A204.1 (cell line): ENCODE results near the gene NHERF1.

Experiments used
- FAIRE-seq: peaks from 2 replicates; lab custom pipeline; 2012; peaks lifted over from hg19 to GRCh38; lab: Jason Lieb, UNC

The NHERF1 gene

GRCh38 chr17:74748529-74749278 is at the start of gene NHERF1:
Gene NHERF1 (plus strand): TSS chr17:74748628. CDS start chr17:74748847, 219 bp downstream.
- no peak for FAIRE-seq

- FAIRE-seq, result no peak
These were observed 49.2 kb upstream of the NHERF1 start for GRCh38 chr17:74699236-74699635.

- no peak for FAIRE-seq
These were observed 46.1 kb upstream of the NHERF1 start for GRCh38 chr17:74702116-74702871.

- FAIRE-seq, result no peak
These were observed 45.1 kb upstream of the NHERF1 start for GRCh38 chr17:74703311-74703710.

GRCh38 chr17:74704544-74704943 is 43.9 kb upstream of the NHERF1 start:
- FAIRE-seq, result no peak

- no peak for FAIRE-seq
These were observed 37.2 kb upstream of the NHERF1 start for GRCh38 chr17:74711058-74711824.

- no peak for FAIRE-seq
These were observed 36.1 kb upstream of the NHERF1 start for GRCh38 chr17:74712301-74712700.

- no peak for FAIRE-seq
These were observed 35.7 kb upstream of the NHERF1 start, which contains the start of gene CD300LF for GRCh38 chr17:74712756-74713155. Gene CD300LF (minus strand): TSS chr17:74712923. CDS start chr17:74712866, 57 bp downstream.

GRCh38 chr17:74713171-74713755 is 35.2 kb upstream of the NHERF1 start:
- FAIRE-seq, result no peak

- no peak for FAIRE-seq
These were observed 33.3 kb upstream of the NHERF1 start for GRCh38 chr17:74715144-74715543.

- no peak for FAIRE-seq
These were observed 27.9 kb upstream of the NHERF1 start for GRCh38 chr17:74720506-74720905.

GRCh38 chr17:74722782-74723181 is 25.6 kb upstream of the NHERF1 start:
- no peak for FAIRE-seq

- FAIRE-seq, result no peak
These were observed 24.5 kb upstream of the NHERF1 start for GRCh38 chr17:74723891-74724290.

GRCh38 chr17:74725111-74725510 is 23.3 kb upstream of the NHERF1 start:
- no peak for FAIRE-seq

GRCh38 chr17:74728033-74728701 is 20.3 kb upstream of the NHERF1 start:
- FAIRE-seq, result no peak

- no peak for FAIRE-seq
These were observed 19.7 kb upstream of the NHERF1 start for GRCh38 chr17:74728702-74729075.

GRCh38 chr17:74729368-74729767 is 19.1 kb upstream of the NHERF1 start:
- no peak for FAIRE-seq

- no peak for FAIRE-seq
These were observed 18.6 kb upstream of the NHERF1 start for GRCh38 chr17:74729866-74730265.

- no peak for FAIRE-seq
These were observed 17.7 kb upstream of the NHERF1 start for GRCh38 chr17:74730491-74731346.

- no peak for FAIRE-seq
These were observed 17.2 kb upstream of the NHERF1 start for GRCh38 chr17:74731347-74731605.
